Panc1 (cell line): ENCODE data around the gene VSTM2L. TPM values are rescaled to one million over a fixed set of nuclear protein-coding genes. Genes with fewer than 3 reads are reported as not detected.

ENCODE experiments used
- ATAC-seq: fragments of 200-7000 bp; cut with Tn5 transposase; 2 replicates; pipeline ENCODE4 v1.9.1; 2020; ENCODE audit warnings: mild to moderate bottlenecking, moderate library complexity
- BruUV-seq: library from RNA; stranded (reverse); fragments of 400-500 nt; replicated peaks from 2 replicates; lab custom pipeline; 2021; lab: Mats Ljungman, UMichigan
- CTCF ChIA-PET: fragments of 300-600 bp; sonication (Branson Sonifier 250); formaldehyde crosslinking; loops from one replicate; lab custom pipeline; 2022; ENCODE audit warnings: antibody characterized with exemption; lab: Charles Lee
- POLR2A ChIA-PET: fragments of 300-600 bp; sonication (Branson Sonifier 250); formaldehyde crosslinking; loops from one replicate; lab custom pipeline; 2022; ENCODE audit warnings: antibody characterized with exemption; lab: Charles Lee
- DNase-seq: peaks from one replicate; pipeline ENCODE4 v3.0.0-alpha.2; 2010; ENCODE audit warnings: low read depth, low spot score
- H3K27ac ChIP-seq: 2 replicates; pipeline ENCODE4 v1.5.1; 2011; ENCODE audit warnings: mild to moderate bottlenecking, low read length, inconsistent platforms
- H3K27me3 ChIP-seq: fragments of 200-500 bp; sonication (Bioruptor generic); 2 replicates; pipeline ENCODE4 v1.6.0; 2014; ENCODE audit warnings: low read length, inconsistent platforms; ENCODE audit not compliant: control insufficient read depth, insufficient read depth
- H3K36me3 ChIP-seq: fragments of 200-500 bp; sonication (Bioruptor generic); 2 replicates; pipeline ENCODE4 v1.5.1; 2014; ENCODE audit warnings: inconsistent platforms, mild to moderate bottlenecking, low read length, moderate library complexity; ENCODE audit not compliant: control insufficient read depth, insufficient read depth
- H3K4me1 ChIP-seq: 2 replicates; pipeline ENCODE4 v1.5.1; 2011; ENCODE audit warnings: inconsistent platforms, mild to moderate bottlenecking, low read length, moderate library complexity; ENCODE audit not compliant: control insufficient read depth, insufficient read depth
- H3K4me3 ChIP-seq, 2 experiments: 2 replicates each; pipeline ENCODE4 v1.5.1; 2011 to 2012; ENCODE audit warnings: low read depth in 2 of 2, low read length in 2 of 2, mild to moderate bottlenecking in 2 of 2, inconsistent platforms in 1 of 2, moderate library complexity in 1 of 2
- H3K9me3 ChIP-seq: fragments of 200-500 bp; sonication (Bioruptor generic); 2 replicates; pipeline ENCODE4 v1.5.1; 2014; ENCODE audit warnings: low read depth, mild to moderate bottlenecking, inconsistent platforms, low read length, moderate library complexity; ENCODE audit not compliant: control insufficient read depth, insufficient read depth
- POLR2AphosphoS5 ChIP-seq: IDR thresholded peaks from 2 replicates; pipeline ENCODE4 v1.6.1; 2012; ENCODE audit warnings: mild to moderate bottlenecking, low read depth, low read length, moderate library complexity
- SIN3A ChIP-seq: IDR thresholded peaks from 2 replicates; pipeline ENCODE4 v1.6.1; 2012; ENCODE audit warnings: low read depth, mild to moderate bottlenecking, low read length, moderate library complexity, borderline replicate concordance; ENCODE audit not compliant: insufficient read depth
- TCF7L2 ChIP-seq: IDR thresholded peaks from 2 replicates; pipeline ENCODE4 v1.6.1; 2011; ENCODE audit warnings: mild to moderate bottlenecking, low read depth, low read length, inconsistent platforms
- in situ Hi-C: cut with HindIII; loops from 2 replicates; pipeline ENCODE4 v1.10.0; 2016; ENCODE audit warnings: low sequenced_read_pairs, low pct_unique_long_range_greater_than_20kb
- intact Hi-C: fragments of 100-400 bp; cut with micrococcal nuclease; formaldehyde crosslinking; loops from one replicate; pipeline ENCODE4 v1.10.0; 2022; ENCODE audit not compliant: unreplicated experiment
- total RNA-seq: library from RNA; stranded (reverse); gene quantifications from one replicate; pipeline ENCODE4 v1.2.1, GENCODE V29; 2021; ENCODE audit not compliant: unreplicated experiment
- TF ChIP-seq, protein P1 (sequence below), 2 experiments: IDR thresholded peaks; 2 replicates each; pipeline ENCODE4 v1.6.1; 2011 to 2012; ENCODE audit warnings: low read depth in 2 of 2, control low read depth in 1 of 2, low read length in 1 of 2, mild to moderate bottlenecking in 1 of 2, moderate library complexity in 1 of 2; ENCODE audit not compliant: insufficient read depth in 1 of 2
- TF ChIP-seq, protein P2 (sequence below): fragments of 450-650 bp; IDR thresholded peaks from 2 replicates; pipeline ENCODE4 v1.5.1; 2017; ENCODE audit warnings: mild to moderate bottlenecking

Gene VSTM2L
- total RNA-seq, 1 experiment from 2014 or later: 16.0 TPM

DNA sequence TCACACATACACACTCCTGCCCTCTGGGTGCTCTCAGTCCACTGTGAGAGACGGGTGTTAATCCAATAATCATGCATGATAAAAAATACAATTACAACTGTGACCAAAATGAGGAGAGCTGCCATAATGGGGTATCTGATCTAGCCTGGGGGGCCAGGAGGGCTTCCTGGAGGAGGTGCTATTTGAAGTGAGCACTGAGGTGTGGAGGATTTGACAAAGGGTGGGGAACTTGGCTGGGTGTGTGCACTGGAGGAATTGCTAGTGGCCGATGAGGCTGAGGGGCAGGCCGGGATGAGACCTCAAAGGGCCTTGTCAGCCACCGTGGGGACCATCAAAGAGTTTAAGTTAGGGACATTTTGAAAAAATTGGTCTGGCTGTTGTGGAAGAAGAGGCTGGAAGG is 34.8 kb downstream of the VSTM2L start:
- in situ Hi-C loops (no loop called here), intact Hi-C loops (no loop called here)
- no peak for ATAC-seq
- BruUV-seq: no TSS peak
- no peak for DNase-seq
- Histone ChIP-seq H3K27me3 (no peaks in the 10 kb centered on the region), H3K4me3 (no peak overlapping the region), H3K9me3 (no peaks in the 10 kb centered on the region), H3K36me3 (no peaks in the 10 kb centered on the region), H3K27ac (no peak overlapping the region), H3K4me1 (no peaks in the 10 kb centered on the region)
- TF ChIP-seq, protein P1, sequence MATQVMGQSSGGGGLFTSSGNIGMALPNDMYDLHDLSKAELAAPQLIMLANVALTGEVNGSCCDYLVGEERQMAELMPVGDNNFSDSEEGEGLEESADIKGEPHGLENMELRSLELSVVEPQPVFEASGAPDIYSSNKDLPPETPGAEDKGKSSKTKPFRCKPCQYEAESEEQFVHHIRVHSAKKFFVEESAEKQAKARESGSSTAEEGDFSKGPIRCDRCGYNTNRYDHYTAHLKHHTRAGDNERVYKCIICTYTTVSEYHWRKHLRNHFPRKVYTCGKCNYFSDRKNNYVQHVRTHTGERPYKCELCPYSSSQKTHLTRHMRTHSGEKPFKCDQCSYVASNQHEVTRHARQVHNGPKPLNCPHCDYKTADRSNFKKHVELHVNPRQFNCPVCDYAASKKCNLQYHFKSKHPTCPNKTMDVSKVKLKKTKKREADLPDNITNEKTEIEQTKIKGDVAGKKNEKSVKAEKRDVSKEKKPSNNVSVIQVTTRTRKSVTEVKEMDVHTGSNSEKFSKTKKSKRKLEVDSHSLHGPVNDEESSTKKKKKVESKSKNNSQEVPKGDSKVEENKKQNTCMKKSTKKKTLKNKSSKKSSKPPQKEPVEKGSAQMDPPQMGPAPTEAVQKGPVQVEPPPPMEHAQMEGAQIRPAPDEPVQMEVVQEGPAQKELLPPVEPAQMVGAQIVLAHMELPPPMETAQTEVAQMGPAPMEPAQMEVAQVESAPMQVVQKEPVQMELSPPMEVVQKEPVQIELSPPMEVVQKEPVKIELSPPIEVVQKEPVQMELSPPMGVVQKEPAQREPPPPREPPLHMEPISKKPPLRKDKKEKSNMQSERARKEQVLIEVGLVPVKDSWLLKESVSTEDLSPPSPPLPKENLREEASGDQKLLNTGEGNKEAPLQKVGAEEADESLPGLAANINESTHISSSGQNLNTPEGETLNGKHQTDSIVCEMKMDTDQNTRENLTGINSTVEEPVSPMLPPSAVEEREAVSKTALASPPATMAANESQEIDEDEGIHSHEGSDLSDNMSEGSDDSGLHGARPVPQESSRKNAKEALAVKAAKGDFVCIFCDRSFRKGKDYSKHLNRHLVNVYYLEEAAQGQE (IDR thresholded peaks at IDR 0.05; ENCODE audit: insufficient read depth in 1 of 2, low read depth in 2 of 2, low read length in 1 of 2): no peak
- TF ChIP-seq, protein P2, sequence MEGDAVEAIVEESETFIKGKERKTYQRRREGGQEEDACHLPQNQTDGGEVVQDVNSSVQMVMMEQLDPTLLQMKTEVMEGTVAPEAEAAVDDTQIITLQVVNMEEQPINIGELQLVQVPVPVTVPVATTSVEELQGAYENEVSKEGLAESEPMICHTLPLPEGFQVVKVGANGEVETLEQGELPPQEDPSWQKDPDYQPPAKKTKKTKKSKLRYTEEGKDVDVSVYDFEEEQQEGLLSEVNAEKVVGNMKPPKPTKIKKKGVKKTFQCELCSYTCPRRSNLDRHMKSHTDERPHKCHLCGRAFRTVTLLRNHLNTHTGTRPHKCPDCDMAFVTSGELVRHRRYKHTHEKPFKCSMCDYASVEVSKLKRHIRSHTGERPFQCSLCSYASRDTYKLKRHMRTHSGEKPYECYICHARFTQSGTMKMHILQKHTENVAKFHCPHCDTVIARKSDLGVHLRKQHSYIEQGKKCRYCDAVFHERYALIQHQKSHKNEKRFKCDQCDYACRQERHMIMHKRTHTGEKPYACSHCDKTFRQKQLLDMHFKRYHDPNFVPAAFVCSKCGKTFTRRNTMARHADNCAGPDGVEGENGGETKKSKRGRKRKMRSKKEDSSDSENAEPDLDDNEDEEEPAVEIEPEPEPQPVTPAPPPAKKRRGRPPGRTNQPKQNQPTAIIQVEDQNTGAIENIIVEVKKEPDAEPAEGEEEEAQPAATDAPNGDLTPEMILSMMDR: no peak
- TF ChIP-seq POLR2AphosphoS5 (no peak), SIN3A (no peak)
- POLR2A ChIA-PET: no interaction called here
- CTCF ChIA-PET: interaction anchor here (0.5 kb wide), 1 partner anchor 20 kb away, joined by 3 read pairs; no protein-coding TSS in a partner anchor

DNA sequence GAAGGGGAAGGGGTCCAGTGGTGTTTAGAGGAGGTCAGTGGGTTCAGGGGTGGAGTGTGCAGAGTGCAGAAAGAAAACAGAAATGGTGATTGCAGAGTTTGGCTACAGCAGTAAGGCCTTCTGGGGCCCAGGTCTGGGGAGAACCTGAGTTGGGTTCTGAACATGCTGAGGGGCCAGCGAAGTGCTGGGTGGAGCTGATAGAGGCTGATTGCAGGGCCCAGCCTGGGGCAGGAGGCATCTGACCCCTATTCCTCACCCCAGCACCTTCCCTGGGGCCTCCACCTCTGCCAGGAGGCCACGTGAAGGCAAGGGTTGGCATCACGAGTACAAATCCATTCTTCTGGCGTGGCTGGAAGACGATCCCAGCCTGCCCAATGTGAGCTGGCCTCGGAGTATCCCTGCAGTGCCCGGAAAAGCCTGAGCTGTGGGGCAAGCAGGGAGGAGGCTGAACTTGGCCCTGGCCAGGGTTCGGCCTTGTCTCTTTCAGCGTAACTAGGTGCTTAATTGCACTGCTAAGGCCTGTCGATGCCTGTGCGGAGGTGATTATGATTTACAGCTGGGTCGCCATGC is 35.3 kb downstream of the VSTM2L start:
- no TSS peak for BruUV-seq
- no peaks in the 10 kb centered on the region for H3K4me1 ChIP-seq
- H3K4me3 ChIP-seq: no peak overlapping the region
- H3K27me3 ChIP-seq: no peaks in the 10 kb centered on the region
- ATAC-seq: no peak
- in situ Hi-C loops: no loop called here
- ChIA-PET CTCF (no interaction called here), POLR2A (no interaction called here)
- no peaks in the 10 kb centered on the region for H3K9me3 ChIP-seq
- H3K36me3 ChIP-seq: no peaks in the 10 kb centered on the region
- DNase-seq: no peak
- TF ChIP-seq, protein P2: no peak
- TF ChIP-seq TCF7L2 (no peak), POLR2AphosphoS5 (no peak), SIN3A (no peak)
- TF ChIP-seq, protein P1 (IDR thresholded peaks at IDR 0.05; ENCODE audit: insufficient read depth in 1 of 2, low read depth in 2 of 2, low read length in 1 of 2): no peak
- H3K27ac ChIP-seq: no peak overlapping the region
- intact Hi-C loops: no loop called here
